Keratinocyte (primary cell): ENCODE measurements around the gene CNGA2.

ENCODE experiments used
- EZH2 ChIP-seq: IDR thresholded peaks from one replicate; pipeline ENCODE4 v1.6.1; 2012; ENCODE audit warnings: inconsistent platforms, mild to moderate bottlenecking, low read length, moderate library complexity
- TF ChIP-seq, protein P1 (sequence below), 3 experiments: IDR thresholded peaks in 1 of 3; conservative IDR thresholded peaks in 1 of 3; optimal IDR thresholded peaks in 1 of 3; 2 replicates in 2 of 3; 3 replicates in 1 of 3; pipeline versions ENCODE3 to v1.5.1; 2011; ENCODE audit warnings: low read length in 3 of 3, mild to moderate bottlenecking in 3 of 3, moderate library complexity in 2 of 3, control low read depth in 1 of 3, inconsistent platforms in 1 of 3; ENCODE audit not compliant: insufficient read depth in 2 of 3; ENCODE audit errors: extremely low read depth in 1 of 3

- TF ChIP-seq EZH2, result no peak
- TF ChIP-seq, protein P1, sequence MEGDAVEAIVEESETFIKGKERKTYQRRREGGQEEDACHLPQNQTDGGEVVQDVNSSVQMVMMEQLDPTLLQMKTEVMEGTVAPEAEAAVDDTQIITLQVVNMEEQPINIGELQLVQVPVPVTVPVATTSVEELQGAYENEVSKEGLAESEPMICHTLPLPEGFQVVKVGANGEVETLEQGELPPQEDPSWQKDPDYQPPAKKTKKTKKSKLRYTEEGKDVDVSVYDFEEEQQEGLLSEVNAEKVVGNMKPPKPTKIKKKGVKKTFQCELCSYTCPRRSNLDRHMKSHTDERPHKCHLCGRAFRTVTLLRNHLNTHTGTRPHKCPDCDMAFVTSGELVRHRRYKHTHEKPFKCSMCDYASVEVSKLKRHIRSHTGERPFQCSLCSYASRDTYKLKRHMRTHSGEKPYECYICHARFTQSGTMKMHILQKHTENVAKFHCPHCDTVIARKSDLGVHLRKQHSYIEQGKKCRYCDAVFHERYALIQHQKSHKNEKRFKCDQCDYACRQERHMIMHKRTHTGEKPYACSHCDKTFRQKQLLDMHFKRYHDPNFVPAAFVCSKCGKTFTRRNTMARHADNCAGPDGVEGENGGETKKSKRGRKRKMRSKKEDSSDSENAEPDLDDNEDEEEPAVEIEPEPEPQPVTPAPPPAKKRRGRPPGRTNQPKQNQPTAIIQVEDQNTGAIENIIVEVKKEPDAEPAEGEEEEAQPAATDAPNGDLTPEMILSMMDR (optimal IDR thresholded peaks at IDR 0.05 in 1 of 3, IDR thresholded peaks at IDR 0.05 in 1 of 3, conservative IDR thresholded peaks at IDR 0.05 in 1 of 3; ENCODE audit: extremely low read depth in 1 of 3, insufficient read depth in 2 of 3, low read length in 3 of 3), result no peak
These were observed 11.3 kb upstream of the CNGA2 start for GRCh38 chrX:151723156-151723760.
